ENCODE results near the gene PPP6R1. TPM values are rescaled to one million over a fixed set of nuclear protein-coding genes. Genes with fewer than 3 reads are reported as not detected.
A peak's percentile ranks its signal among the peaks of the same experiment; 100 is the strongest.

Gene PPP6R1, protein sequence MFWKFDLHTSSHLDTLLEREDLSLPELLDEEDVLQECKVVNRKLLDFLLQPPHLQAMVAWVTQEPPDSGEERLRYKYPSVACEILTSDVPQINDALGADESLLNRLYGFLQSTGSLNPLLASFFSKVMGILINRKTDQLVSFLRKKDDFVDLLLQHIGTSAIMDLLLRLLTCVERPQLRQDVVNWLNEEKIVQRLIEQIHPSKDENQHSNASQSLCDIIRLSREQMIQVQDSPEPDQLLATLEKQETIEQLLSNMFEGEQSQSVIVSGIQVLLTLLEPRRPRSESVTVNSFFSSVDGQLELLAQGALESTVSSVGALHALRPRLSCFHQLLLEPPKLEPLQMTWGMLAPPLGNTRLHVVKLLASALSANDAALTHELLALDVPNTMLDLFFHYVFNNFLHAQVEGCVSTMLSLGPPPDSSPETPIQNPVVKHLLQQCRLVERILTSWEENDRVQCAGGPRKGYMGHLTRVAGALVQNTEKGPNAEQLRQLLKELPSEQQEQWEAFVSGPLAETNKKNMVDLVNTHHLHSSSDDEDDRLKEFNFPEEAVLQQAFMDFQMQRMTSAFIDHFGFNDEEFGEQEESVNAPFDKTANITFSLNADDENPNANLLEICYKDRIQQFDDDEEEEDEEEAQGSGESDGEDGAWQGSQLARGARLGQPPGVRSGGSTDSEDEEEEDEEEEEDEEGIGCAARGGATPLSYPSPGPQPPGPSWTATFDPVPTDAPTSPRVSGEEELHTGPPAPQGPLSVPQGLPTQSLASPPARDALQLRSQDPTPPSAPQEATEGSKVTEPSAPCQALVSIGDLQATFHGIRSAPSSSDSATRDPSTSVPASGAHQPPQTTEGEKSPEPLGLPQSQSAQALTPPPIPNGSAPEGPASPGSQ
- polyA plus RNA-seq (2013, experiment 1 of 2): 57.5 TPM
- 49.2 TPM for polyA plus RNA-seq (2013, experiment 2 of 2)

DNA sequence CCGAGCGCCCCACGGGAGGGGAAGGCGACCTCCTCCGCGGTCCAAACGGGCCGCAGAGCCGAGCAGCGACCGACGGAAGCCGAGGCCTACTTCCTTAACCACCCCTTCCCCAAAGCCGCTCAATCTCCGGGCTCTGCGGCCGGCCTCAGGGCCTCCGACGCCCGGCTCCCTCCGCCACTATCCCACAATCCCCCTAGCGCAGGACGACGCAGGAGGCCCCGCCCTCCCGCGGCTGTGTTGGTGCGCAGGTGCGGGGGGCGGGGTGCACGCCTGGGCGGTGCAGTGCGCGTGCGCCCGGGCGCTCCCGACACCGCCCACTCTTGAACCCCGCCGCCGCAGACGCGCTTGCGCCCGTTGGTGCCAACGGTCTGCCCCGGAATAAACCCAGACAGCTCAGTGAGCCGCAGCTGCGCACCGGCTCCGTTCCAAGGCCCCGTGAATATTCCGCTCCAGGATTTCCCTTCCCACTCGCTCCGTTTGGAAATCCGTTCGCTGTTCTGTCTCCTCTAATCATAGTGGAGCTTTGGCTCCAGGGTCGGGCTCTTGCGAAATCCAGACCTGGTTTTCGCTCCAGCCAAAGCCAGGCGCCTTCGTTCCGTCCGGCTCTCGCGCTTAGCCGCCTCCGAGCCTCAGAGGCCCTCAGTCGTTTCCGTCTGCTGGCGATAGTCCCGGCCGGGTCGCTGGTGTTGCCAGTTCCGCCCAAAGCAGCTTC lies at the start of gene PPP6R1:
PPP6R1 (minus strand) TSS at position 190 of the 712 bp plus-strand sequence. CDS start 11,914 bp downstream, outside the sequence.
- peak within 1 kb of the TSS; percentile 95 for H3K27ac ChIP-seq (ENCODE audit: low read depth, low read length, severe bottlenecking)
- 0% methylated on average over 38 to 58 of the region's 76 CpGs for WGBS, 2 experiments (ENCODE audit: insufficient coverage in 2 of 2)
- peaks cover 21% of the 10 kb centered on the region for H3K4me1 ChIP-seq (ENCODE audit: control insufficient read depth, insufficient read depth, low read length, poor library complexity, severe bottlenecking)
- no peaks in the 10 kb centered on the region for H3K9me3 ChIP-seq (ENCODE audit: control insufficient read depth, low read length)
- H3K4me3 ChIP-seq (ENCODE audit: extremely low read depth, insufficient read depth, low read length, poor library complexity, severe bottlenecking): peak within 1 kb of the TSS; percentile 82
- peaks cover 18% of the 10 kb centered on the region for H3K36me3 ChIP-seq (ENCODE audit: control insufficient read depth, insufficient read depth, low read length)

DNA sequence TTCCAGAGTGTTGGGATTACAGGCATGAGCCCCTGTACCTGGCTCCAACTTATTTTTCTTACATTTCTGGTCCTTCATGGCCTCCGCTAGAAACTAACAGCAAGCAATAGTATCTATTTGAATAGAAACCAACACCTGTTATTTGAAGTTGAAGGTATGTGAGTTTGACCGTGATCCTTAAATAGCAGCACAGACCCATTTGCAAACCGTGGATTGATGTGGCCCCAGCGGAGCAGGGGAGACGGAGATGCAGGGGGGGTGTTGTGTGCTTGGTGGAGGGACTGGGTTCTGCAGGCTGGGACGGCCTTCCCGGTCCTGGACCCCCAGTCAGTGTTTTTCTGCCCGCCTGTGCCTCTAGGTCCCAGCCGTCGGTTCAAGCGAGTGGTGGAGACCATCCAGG lies 49.5 kb upstream of the PPP6R1 start:
- H3K27ac ChIP-seq (ENCODE audit: low read depth, low read length, severe bottlenecking): no peak overlapping the region
- peaks cover 62% of the 10 kb centered on the region for H3K36me3 ChIP-seq (ENCODE audit: control insufficient read depth, insufficient read depth, low read length)
- H3K9me3 ChIP-seq (ENCODE audit: control insufficient read depth, low read length): no peaks in the 10 kb centered on the region
- 98 to 100% methylated on average over 5 to 8 of the region's 11 CpGs for WGBS, 2 experiments (ENCODE audit: insufficient coverage in 2 of 2)
- H3K4me1 ChIP-seq (ENCODE audit: control insufficient read depth, insufficient read depth, low read length, poor library complexity, severe bottlenecking): no peaks in the 10 kb centered on the region
- no peak overlapping the region for H3K4me3 ChIP-seq (ENCODE audit: extremely low read depth, insufficient read depth, low read length, poor library complexity, severe bottlenecking)

DNA sequence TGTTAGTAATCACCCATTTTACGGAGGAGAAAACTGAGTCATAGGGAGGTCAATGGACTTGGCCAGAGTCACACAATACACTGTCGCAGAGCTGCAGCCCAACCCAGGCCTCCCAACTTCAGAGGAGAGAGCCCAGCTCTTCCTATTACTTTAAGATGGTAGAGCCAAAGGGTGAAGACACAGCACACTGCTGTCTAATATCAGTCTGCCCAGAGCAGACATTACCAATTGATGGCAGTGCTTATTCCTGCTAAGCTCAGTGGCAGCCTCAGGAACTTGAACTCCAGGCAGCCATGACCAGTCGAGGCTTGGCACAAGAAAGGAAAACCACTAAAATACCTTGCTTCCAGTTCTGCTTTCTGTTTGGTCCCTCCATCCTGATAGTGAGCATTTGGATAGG lies 47.9 kb upstream of the PPP6R1 start:
- 100% methylated on average over 2 to 3 of the region's 3 CpGs for WGBS, 2 experiments (ENCODE audit: insufficient coverage in 2 of 2)
- Histone ChIP-seq H3K9me3 (ENCODE audit: control insufficient read depth, low read length) (no peaks in the 10 kb centered on the region), H3K4me1 (ENCODE audit: control insufficient read depth, insufficient read depth, low read length, poor library complexity, severe bottlenecking) (no peaks in the 10 kb centered on the region), H3K27ac (ENCODE audit: low read depth, low read length, severe bottlenecking) (no peak overlapping the region), H3K36me3 (ENCODE audit: control insufficient read depth, insufficient read depth, low read length) (peaks cover 71% of the 10 kb centered on the region), H3K4me3 (ENCODE audit: extremely low read depth, insufficient read depth, low read length, poor library complexity, severe bottlenecking) (no peak overlapping the region)

DNA sequence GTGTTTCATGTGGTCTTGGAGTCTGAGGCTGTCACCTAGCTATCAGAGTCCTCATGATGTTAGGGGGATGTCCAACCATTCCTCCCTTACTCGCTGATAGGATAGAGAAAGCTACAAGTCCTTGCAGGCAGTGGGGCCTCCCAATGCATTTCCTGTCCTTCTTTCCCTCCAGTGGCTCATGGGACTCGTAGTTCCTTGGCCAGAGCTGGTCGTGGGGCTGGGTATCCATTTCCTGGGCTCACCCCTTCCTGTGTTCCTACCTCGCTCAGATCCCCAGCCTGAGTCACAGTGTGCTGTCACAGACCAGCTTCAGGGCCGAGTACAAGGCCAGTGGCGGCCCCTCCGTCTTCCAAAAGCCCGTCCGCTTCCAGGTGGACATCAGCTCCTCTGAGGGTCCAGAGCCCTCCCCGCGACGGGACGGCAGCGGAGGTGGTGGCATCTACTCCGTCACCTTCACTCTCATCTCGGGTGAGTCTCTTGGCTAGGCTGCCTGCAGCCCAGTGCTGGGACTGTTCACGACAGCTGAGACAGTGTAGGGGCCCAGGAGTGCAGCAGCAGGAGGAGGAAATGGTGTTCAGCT lies 47.3 kb upstream of the PPP6R1 start:
- H3K4me3 ChIP-seq (ENCODE audit: extremely low read depth, insufficient read depth, low read length, poor library complexity, severe bottlenecking): no peak overlapping the region
- peaks cover 74% of the 10 kb centered on the region for H3K36me3 ChIP-seq (ENCODE audit: control insufficient read depth, insufficient read depth, low read length)
- H3K4me1 ChIP-seq (ENCODE audit: control insufficient read depth, insufficient read depth, low read length, poor library complexity, severe bottlenecking): no peaks in the 10 kb centered on the region
- H3K9me3 ChIP-seq (ENCODE audit: control insufficient read depth, low read length): no peaks in the 10 kb centered on the region
- H3K27ac ChIP-seq (ENCODE audit: low read depth, low read length, severe bottlenecking): no peak overlapping the region
- WGBS, 2 experiments (ENCODE audit: insufficient coverage in 2 of 2): 94 to 96% methylated on average over 11 to 14 of the region's 17 CpGs

DNA sequence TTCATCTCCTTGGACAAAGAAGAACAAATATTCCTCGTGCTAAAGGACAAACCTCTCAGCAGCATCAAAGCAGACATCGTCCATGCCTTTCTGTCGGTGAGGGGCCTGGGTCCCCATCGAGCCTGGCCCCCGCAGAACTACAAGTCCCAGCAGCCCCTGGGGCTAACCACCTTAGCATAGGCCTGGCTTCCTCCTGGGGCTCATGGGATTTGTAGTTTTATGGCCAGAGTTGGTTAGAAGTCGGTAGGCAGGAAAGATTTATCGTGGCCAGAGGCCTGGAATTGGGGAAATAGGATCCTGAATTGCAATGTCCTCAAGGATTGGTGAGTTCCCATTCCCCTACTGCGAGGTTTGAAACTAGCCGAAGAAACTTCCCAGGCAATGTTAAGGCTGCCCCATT lies 46.7 kb upstream of the PPP6R1 start:
- 89 to 98% methylated on average over 8 to 9 of the region's 9 CpGs for WGBS, 2 experiments (ENCODE audit: insufficient coverage in 2 of 2)

DNA sequence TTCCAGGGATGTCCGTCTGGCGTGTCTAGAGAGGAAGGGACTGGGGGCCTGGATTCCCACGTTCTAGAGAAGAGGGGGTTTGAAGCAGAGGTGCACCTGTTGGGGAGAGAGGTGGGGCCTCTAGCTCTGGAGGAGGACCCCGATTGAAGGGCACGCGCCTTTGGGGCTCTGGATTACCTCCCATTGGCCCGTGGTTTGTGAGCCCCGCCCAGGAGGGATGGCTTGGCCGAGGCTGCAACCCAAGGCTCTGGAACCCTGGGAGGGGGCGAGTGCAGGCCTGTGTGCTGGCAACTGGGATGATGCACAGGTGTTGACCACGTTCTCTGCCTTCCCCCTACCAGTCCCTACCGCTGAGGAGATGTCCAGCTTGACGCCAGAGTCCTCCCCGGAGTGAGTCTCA lies 46.2 kb upstream of the PPP6R1 start:
- Histone ChIP-seq H3K36me3 (ENCODE audit: control insufficient read depth, insufficient read depth, low read length) (peaks cover 73% of the 10 kb centered on the region), H3K4me3 (ENCODE audit: extremely low read depth, insufficient read depth, low read length, poor library complexity, severe bottlenecking) (no peak overlapping the region), H3K9me3 (ENCODE audit: control insufficient read depth, low read length) (no peaks in the 10 kb centered on the region), H3K27ac (ENCODE audit: low read depth, low read length, severe bottlenecking) (no peak overlapping the region), H3K4me1 (ENCODE audit: control insufficient read depth, insufficient read depth, low read length, poor library complexity, severe bottlenecking) (no peaks in the 10 kb centered on the region)
- 92 to 94% methylated on average over 9 to 11 of the region's 14 CpGs for WGBS, 2 experiments (ENCODE audit: insufficient coverage in 2 of 2)

More for the DNA sequence above, 46.7 kb upstream of the PPP6R1 start:
- no peaks in the 10 kb centered on the region for H3K9me3 ChIP-seq (ENCODE audit: control insufficient read depth, low read length)
- H3K4me3 ChIP-seq (ENCODE audit: extremely low read depth, insufficient read depth, low read length, poor library complexity, severe bottlenecking): no peak overlapping the region
- H3K4me1 ChIP-seq (ENCODE audit: control insufficient read depth, insufficient read depth, low read length, poor library complexity, severe bottlenecking): no peaks in the 10 kb centered on the region
- H3K27ac ChIP-seq (ENCODE audit: low read depth, low read length, severe bottlenecking): no peak overlapping the region
- peaks cover 75% of the 10 kb centered on the region for H3K36me3 ChIP-seq (ENCODE audit: control insufficient read depth, insufficient read depth, low read length)

DNA sequence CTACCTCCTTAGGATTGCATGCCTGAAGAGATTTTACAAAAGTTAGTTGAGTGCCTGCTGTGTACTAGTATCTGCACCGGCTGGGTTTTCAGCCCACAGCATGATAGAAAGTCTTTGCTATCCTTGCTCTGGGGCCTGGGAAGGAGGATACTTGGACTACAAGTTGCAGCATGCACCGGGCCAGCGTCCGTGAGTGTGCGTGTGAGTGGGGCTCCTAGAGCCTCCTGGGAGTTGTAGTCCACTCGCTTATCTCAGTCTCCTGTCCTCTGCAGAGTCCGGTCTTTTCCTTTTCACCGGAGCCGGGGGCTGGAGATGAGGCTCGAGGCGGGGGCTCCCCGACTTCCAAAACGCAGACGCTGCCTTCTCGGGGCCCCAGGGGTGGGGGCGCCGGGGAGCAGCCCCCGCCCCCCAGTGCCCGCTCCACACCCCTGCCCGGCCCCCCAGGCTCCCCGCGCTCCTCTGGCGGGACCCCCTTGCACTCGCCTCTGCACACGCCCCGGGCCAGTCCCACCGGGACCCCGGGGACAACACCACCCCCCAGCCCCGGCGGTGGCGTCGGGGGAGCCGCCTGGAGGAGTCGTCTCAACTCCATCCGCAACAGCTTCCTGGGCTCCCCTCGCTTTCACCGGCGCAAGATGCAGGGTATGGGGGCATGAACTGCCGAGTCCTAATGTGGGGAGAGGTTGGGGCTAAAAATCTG lies 45.6 kb upstream of the PPP6R1 start:
- Histone ChIP-seq H3K27ac (ENCODE audit: low read depth, low read length, severe bottlenecking) (no peak overlapping the region), H3K4me1 (ENCODE audit: control insufficient read depth, insufficient read depth, low read length, poor library complexity, severe bottlenecking) (no peaks in the 10 kb centered on the region), H3K9me3 (ENCODE audit: control insufficient read depth, low read length) (no peaks in the 10 kb centered on the region), H3K36me3 (ENCODE audit: control insufficient read depth, insufficient read depth, low read length) (peaks cover 67% of the 10 kb centered on the region), H3K4me3 (ENCODE audit: extremely low read depth, insufficient read depth, low read length, poor library complexity, severe bottlenecking) (no peak overlapping the region)
- 94 to 95% methylated on average over 25 to 35 of the region's 39 CpGs for WGBS, 2 experiments (ENCODE audit: insufficient coverage in 2 of 2)

DNA sequence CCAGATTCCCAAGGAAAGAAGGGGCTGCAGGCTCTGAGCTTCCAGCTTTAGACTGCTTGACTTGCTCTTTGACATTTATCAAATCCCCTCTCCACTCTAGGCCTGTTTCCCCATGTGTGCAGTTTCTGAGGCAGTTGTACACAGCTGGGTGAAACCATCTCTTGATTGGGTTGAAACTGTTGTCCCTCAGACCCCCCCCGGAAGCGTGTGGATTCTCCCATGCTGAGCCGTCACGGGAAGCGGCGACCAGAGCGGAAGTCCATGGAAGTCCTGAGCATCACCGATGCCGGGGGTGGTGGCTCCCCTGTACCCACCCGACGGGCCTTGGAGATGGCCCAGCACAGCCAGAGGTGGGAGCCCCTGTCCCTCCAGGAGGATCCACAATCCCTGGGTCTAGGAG lies 44.7 kb upstream of the PPP6R1 start:
- H3K4me1 ChIP-seq (ENCODE audit: control insufficient read depth, insufficient read depth, low read length, poor library complexity, severe bottlenecking): no peaks in the 10 kb centered on the region
- no peaks in the 10 kb centered on the region for H3K9me3 ChIP-seq (ENCODE audit: control insufficient read depth, low read length)
- WGBS, 2 experiments (ENCODE audit: insufficient coverage in 2 of 2): 95% methylated on average over 11 of the region's 11 CpGs
- H3K27ac ChIP-seq (ENCODE audit: low read depth, low read length, severe bottlenecking): no peak overlapping the region
- no peak overlapping the region for H3K4me3 ChIP-seq (ENCODE audit: extremely low read depth, insufficient read depth, low read length, poor library complexity, severe bottlenecking)
- peaks cover 63% of the 10 kb centered on the region for H3K36me3 ChIP-seq (ENCODE audit: control insufficient read depth, insufficient read depth, low read length)

DNA sequence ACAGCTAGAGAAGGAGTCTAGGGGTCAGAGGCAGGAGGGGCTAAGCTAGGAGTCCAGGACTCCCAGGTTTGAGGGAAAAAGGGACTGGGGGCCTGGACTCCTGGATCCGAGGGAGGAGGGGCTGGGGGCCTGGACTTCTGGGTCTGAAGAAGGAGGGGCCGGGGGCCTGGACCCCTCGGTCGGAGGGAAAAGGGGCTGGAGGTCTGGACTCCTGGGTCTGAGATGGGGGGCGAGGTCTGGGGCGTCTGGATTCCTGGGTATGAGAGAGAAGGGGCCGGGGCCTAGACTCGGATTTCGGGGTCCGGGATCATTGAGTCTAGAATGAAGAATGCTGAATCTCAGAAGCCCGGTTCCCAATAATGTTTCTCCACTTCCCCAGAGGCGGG lies 43.5 kb upstream of the PPP6R1 start:
- H3K27ac ChIP-seq (ENCODE audit: low read depth, low read length, severe bottlenecking): no peak overlapping the region
- H3K4me1 ChIP-seq (ENCODE audit: control insufficient read depth, insufficient read depth, low read length, poor library complexity, severe bottlenecking): no peaks in the 10 kb centered on the region
- no peak overlapping the region for H3K4me3 ChIP-seq (ENCODE audit: extremely low read depth, insufficient read depth, low read length, poor library complexity, severe bottlenecking)
- H3K36me3 ChIP-seq (ENCODE audit: control insufficient read depth, insufficient read depth, low read length): peaks cover 64% of the 10 kb centered on the region
- H3K9me3 ChIP-seq (ENCODE audit: control insufficient read depth, low read length): no peaks in the 10 kb centered on the region
- WGBS, 2 experiments (ENCODE audit: insufficient coverage in 2 of 2): 92 to 95% methylated on average over 5 to 10 of the region's 12 CpGs
